Measurements from ENCODE around the gene ZNF276. TPM values are rescaled to one million over a fixed set of nuclear protein-coding genes. Genes with fewer than 3 reads are reported as not detected.
"Not testable (repeated sequence)": the region's sequence is repeated elsewhere in the genome, so short reads cannot be mapped to it uniquely, and the experiment has no call there.

The ZNF276 gene
- total RNA-seq, 1 donor from 2014 or later, result 12.9 TPM

GRCh38 chr16:89687092-89687940, 34.0 kb upstream of the ZNF276 start:
- FAIRE-seq, result peak; percentile 50
- peak; percentile 45 for DNase-seq (ENCODE audit: low read depth)
- TF ChIP-seq CTCF (IDR thresholded peaks at IDR 0.05; ENCODE audit: insufficient read depth, low read length, severe bottlenecking), result peak; percentile 9

GRCh38 chr16:89688395-89688794, 32.9 kb upstream of the ZNF276 start:
- FAIRE-seq, result no peak
- H3K27me3 ChIP-seq (ENCODE audit: control insufficient read depth, insufficient read depth, low read length), result no peaks in the 10 kb centered on the region
- no peak for TF ChIP-seq CTCF (IDR thresholded peaks at IDR 0.05; ENCODE audit: insufficient read depth, low read length, severe bottlenecking)
- peaks cover 29% of the 10 kb centered on the region for H3K36me3 ChIP-seq (ENCODE audit: control insufficient read depth, insufficient read depth, low read length)
- no peak for DNase-seq (ENCODE audit: low read depth)
- H3K4me3 ChIP-seq (ENCODE audit: low read depth, low read length), result no peak overlapping the region

More at GRCh38 chr16:89687092-89687940, 34.0 kb upstream of the ZNF276 start:
- H3K27me3 ChIP-seq (ENCODE audit: control insufficient read depth, insufficient read depth, low read length), result no peaks in the 10 kb centered on the region
- H3K36me3 ChIP-seq (ENCODE audit: control insufficient read depth, insufficient read depth, low read length), result peaks cover 23% of the 10 kb centered on the region
- peak overlapping the region; percentile 88 for H3K4me3 ChIP-seq (ENCODE audit: low read depth, low read length)

GRCh38 chr16:89689142-89689541, 32.2 kb upstream of the ZNF276 start:
- FAIRE-seq, result no peak
- Histone ChIP-seq H3K36me3 (ENCODE audit: control insufficient read depth, insufficient read depth, low read length) (peaks cover 36% of the 10 kb centered on the region), H3K27me3 (ENCODE audit: control insufficient read depth, insufficient read depth, low read length) (no peaks in the 10 kb centered on the region), H3K4me3 (ENCODE audit: low read depth, low read length) (no peak overlapping the region)
- no peak for DNase-seq (ENCODE audit: low read depth)
- TF ChIP-seq CTCF (IDR thresholded peaks at IDR 0.05; ENCODE audit: insufficient read depth, low read length, severe bottlenecking), result no peak

GRCh38 chr16:89689621-89690020, 31.7 kb upstream of the ZNF276 start:
- peaks cover 38% of the 10 kb centered on the region for H3K36me3 ChIP-seq (ENCODE audit: control insufficient read depth, insufficient read depth, low read length)
- not testable (repeated sequence) for FAIRE-seq; DNase-seq (ENCODE audit: low read depth)

GRCh38 chr16:89690392-89690901, 30.9 kb upstream of the ZNF276 start:
- no peak for TF ChIP-seq CTCF (IDR thresholded peaks at IDR 0.05; ENCODE audit: insufficient read depth, low read length, severe bottlenecking)
- Histone ChIP-seq H3K36me3 (ENCODE audit: control insufficient read depth, insufficient read depth, low read length) (peaks cover 42% of the 10 kb centered on the region), H3K27me3 (ENCODE audit: control insufficient read depth, insufficient read depth, low read length) (no peaks in the 10 kb centered on the region), H3K4me3 (ENCODE audit: low read depth, low read length) (no peak overlapping the region)
- FAIRE-seq (no peak), DNase-seq (ENCODE audit: low read depth) (no peak)

More at GRCh38 chr16:89689621-89690020, 31.7 kb upstream of the ZNF276 start:
- H3K4me3 ChIP-seq (ENCODE audit: low read depth, low read length); H3K27me3 ChIP-seq (ENCODE audit: control insufficient read depth, insufficient read depth, low read length): not testable (repeated sequence)

GRCh38 chr16:89691231-89691985, 29.9 kb upstream of the ZNF276 start:
- TF ChIP-seq CTCF (IDR thresholded peaks at IDR 0.05; ENCODE audit: insufficient read depth, low read length, severe bottlenecking), result no peak

More at GRCh38 chr16:89691231-89691985, 29.9 kb upstream of the ZNF276 start:
- peaks cover 44% of the 10 kb centered on the region for H3K36me3 ChIP-seq (ENCODE audit: control insufficient read depth, insufficient read depth, low read length)
- FAIRE-seq, result peak; percentile 58
- H3K27me3 ChIP-seq (ENCODE audit: control insufficient read depth, insufficient read depth, low read length), result no peaks in the 10 kb centered on the region
- H3K4me3 ChIP-seq (ENCODE audit: low read depth, low read length), result no peak overlapping the region
- no peak for DNase-seq (ENCODE audit: low read depth)

All from bronchial epithelial cell (primary cell).